Neural cell (in vitro differentiated cells): ENCODE measurements around the gene EFR3B. TPM values are rescaled to one million over a fixed set of nuclear protein-coding genes. Genes with fewer than 3 reads are reported as not detected.
"Not testable (repeated sequence)": the region's sequence is repeated elsewhere in the genome, so short reads cannot be mapped to it uniquely, and the experiment has no call there.

Source experiments
- H2AFZ ChIP-seq: fragments of 200-600, 300-800 bp; sonication (generic), shearing (Covaris generic); 2 replicates; pipeline ENCODE4 v1.6.0; 2014; ENCODE audit warnings: low read depth, mild to moderate bottlenecking, antibody characterized with exemption, low read length, moderate library complexity
- H3F3A ChIP-seq: fragments of 200-600 bp; shearing (Covaris generic); 2 replicates; pipeline ENCODE4 v1.6.1; 2016; ENCODE audit warnings: mild to moderate bottlenecking, moderate library complexity, mixed read lengths, antibody characterized with exemption, low read length; ENCODE audit not compliant: insufficient read depth, poor library complexity, severe bottlenecking
- H3K27ac ChIP-seq: fragments of 200-600, 300-800 bp; sonication (generic), shearing (Covaris generic); 2 replicates; pipeline ENCODE4 v1.5.1; 2014; ENCODE audit warnings: mild to moderate bottlenecking, low read length, moderate library complexity
- H3K27me3 ChIP-seq: fragments of 300-800, 200-600 bp; sonication (generic), shearing (Covaris generic); 2 replicates; pipeline ENCODE4 v1.6.0; 2014; ENCODE audit warnings: mild to moderate bottlenecking, low read depth, low read length, moderate library complexity; ENCODE audit not compliant: insufficient read depth
- H3K36me3 ChIP-seq: fragments of 300-800, 200-600 bp; sonication (generic), shearing (Covaris generic); 2 replicates; pipeline ENCODE4 v1.5.1; 2014; ENCODE audit warnings: mild to moderate bottlenecking, antibody characterized with exemption, low read length, moderate library complexity; ENCODE audit not compliant: insufficient read depth
- H3K4me2 ChIP-seq: fragments of 300-800, 200-600 bp; sonication (generic), shearing (Covaris generic); 2 replicates; pipeline ENCODE4 v1.6.0; 2014; ENCODE audit warnings: mild to moderate bottlenecking, low read length
- H3K4me3 ChIP-seq: fragments of 300-800, 200-600 bp; sonication (generic), shearing (Covaris generic); 2 replicates; pipeline ENCODE4 v1.5.1; 2014; ENCODE audit warnings: mild to moderate bottlenecking, low read length, moderate library complexity
- H3K79me2 ChIP-seq: fragments of 200-600 bp; shearing (Covaris generic); replicated peaks from 2 replicates; pipeline ENCODE4 v1.6.0; 2014; ENCODE audit warnings: mild to moderate bottlenecking, low read length, moderate library complexity; ENCODE audit not compliant: insufficient read depth
- H3K9ac ChIP-seq: fragments of 300-800, 200-600 bp; sonication (generic), shearing (Covaris generic); 2 replicates; pipeline ENCODE4 v1.6.1; 2016; ENCODE audit warnings: mild to moderate bottlenecking, low read length, mixed read lengths
- H3K9me2 ChIP-seq: fragments of 200-600 bp; shearing (Covaris generic); 2 replicates; pipeline ENCODE4 v1.6.1; 2016; ENCODE audit warnings: mild to moderate bottlenecking, low read length, mixed read lengths; ENCODE audit not compliant: insufficient read depth
- H3K9me3 ChIP-seq: fragments of 200-600, 300-800 bp; sonication (generic), shearing (Covaris generic); 2 replicates; pipeline ENCODE4 v1.6.1; 2016; ENCODE audit warnings: mild to moderate bottlenecking, mixed run types, low read length, moderate library complexity, mixed read lengths
- H4K20me1 ChIP-seq: fragments of 200-600 bp; shearing (Covaris generic); 2 replicates; pipeline ENCODE4 v1.6.1; 2016; ENCODE audit warnings: mild to moderate bottlenecking, mixed run types; ENCODE audit not compliant: insufficient read depth
- EP300 ChIP-seq: fragments of 450-650 bp; conservative IDR thresholded peaks from 2 replicates; pipeline ENCODE4 v1.6.1; 2014; ENCODE audit warnings: antibody characterized with exemption, mild to moderate bottlenecking, moderate library complexity; ENCODE audit not compliant: poor library complexity, severe bottlenecking
- EZH2 ChIP-seq: fragments of 200-600, 300-800 bp; shearing (Covaris generic), sonication (generic); IDR thresholded peaks from 2 replicates; pipeline ENCODE4 v1.6.1; 2014; ENCODE audit warnings: antibody characterized with exemption, low read length, borderline replicate concordance, mild to moderate bottlenecking; ENCODE audit not compliant: insufficient read depth, poor library complexity, severe bottlenecking
- MXI1 ChIP-seq: fragments of 450-650 bp; conservative IDR thresholded peaks from 2 replicates; pipeline ENCODE4 v1.6.1; 2014; ENCODE audit warnings: antibody characterized with exemption, mild to moderate bottlenecking; ENCODE audit not compliant: poor library complexity, severe bottlenecking
- POLR2AphosphoS5 ChIP-seq: IDR thresholded peaks from 2 replicates; pipeline ENCODE4 v1.6.1; 2012
- RAD21 ChIP-seq: fragments of 450-650 bp; conservative IDR thresholded peaks from 2 replicates; pipeline ENCODE4 v1.6.1; 2014; ENCODE audit warnings: antibody characterized with exemption, mild to moderate bottlenecking, moderate library complexity
- SMC3 ChIP-seq: fragments of 450-650 bp; conservative IDR thresholded peaks from 2 replicates; pipeline ENCODE4 v1.6.1; 2014; ENCODE audit warnings: antibody characterized with exemption, mild to moderate bottlenecking, moderate library complexity; ENCODE audit not compliant: poor library complexity
- TAF1 ChIP-seq: IDR thresholded peaks from 2 replicates; pipeline ENCODE4 v1.6.1; 2012; ENCODE audit warnings: low read depth
- polyA plus RNA-seq: library from polyadenylated mRNA; depleted of rRNA; stranded (reverse); fragments of >200 nt; gene quantifications from 2 replicates; pipeline ENCODE4 v1.2.3, GENCODE V29; 2014
- TF ChIP-seq, protein P1 (sequence below): IDR thresholded peaks from 2 replicates; pipeline ENCODE4 v1.6.1; 2012; ENCODE audit warnings: borderline replicate concordance
- TF ChIP-seq, protein P2 (sequence below): fragments of 450-650 bp; IDR thresholded peaks from 2 replicates; pipeline ENCODE4 v1.5.1; 2014; ENCODE audit warnings: antibody characterized with exemption, mild to moderate bottlenecking, moderate library complexity; ENCODE audit not compliant: poor library complexity, severe bottlenecking

Gene EFR3B
- polyA plus RNA-seq, 1 donor from 2014 or later, result 29.3 TPM

DNA sequence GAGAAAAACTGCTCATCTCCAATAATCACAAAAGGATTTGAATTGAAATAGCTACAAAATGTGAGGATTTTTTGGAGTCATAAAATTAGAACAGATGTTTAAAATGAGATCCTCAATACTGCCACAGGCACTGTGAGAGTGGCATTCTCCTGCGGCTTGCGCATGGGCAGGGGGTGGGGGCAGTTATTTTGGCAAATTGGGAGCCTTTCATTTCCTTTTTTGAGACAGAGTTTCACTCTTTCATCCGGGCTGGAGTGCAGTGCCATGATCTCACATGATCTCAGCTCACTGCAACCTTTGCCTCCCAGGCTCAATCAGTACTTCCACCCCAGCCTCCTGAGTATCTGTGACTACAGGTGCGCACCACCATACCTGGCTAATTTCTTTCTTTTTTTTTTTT, 84.1 kb downstream of the EFR3B start:
- Histone ChIP-seq H3K4me3 (no peak overlapping the region), H3K36me3 (no peaks in the 10 kb centered on the region), H3K9me3 (no peaks in the 10 kb centered on the region), H3K9ac (no peak overlapping the region), H3F3A (no peaks in the 10 kb centered on the region), H4K20me1 (no peaks in the 10 kb centered on the region), H3K9me2 (no peaks in the 10 kb centered on the region), H2AFZ (no peak overlapping the region), H3K27ac (no peak overlapping the region), H3K27me3 (no peaks in the 10 kb centered on the region), H3K4me2 (no peak overlapping the region), H3K79me2 (no peaks in the 10 kb centered on the region)
- TF ChIP-seq RAD21, result no peak
- TF ChIP-seq, protein P1, sequence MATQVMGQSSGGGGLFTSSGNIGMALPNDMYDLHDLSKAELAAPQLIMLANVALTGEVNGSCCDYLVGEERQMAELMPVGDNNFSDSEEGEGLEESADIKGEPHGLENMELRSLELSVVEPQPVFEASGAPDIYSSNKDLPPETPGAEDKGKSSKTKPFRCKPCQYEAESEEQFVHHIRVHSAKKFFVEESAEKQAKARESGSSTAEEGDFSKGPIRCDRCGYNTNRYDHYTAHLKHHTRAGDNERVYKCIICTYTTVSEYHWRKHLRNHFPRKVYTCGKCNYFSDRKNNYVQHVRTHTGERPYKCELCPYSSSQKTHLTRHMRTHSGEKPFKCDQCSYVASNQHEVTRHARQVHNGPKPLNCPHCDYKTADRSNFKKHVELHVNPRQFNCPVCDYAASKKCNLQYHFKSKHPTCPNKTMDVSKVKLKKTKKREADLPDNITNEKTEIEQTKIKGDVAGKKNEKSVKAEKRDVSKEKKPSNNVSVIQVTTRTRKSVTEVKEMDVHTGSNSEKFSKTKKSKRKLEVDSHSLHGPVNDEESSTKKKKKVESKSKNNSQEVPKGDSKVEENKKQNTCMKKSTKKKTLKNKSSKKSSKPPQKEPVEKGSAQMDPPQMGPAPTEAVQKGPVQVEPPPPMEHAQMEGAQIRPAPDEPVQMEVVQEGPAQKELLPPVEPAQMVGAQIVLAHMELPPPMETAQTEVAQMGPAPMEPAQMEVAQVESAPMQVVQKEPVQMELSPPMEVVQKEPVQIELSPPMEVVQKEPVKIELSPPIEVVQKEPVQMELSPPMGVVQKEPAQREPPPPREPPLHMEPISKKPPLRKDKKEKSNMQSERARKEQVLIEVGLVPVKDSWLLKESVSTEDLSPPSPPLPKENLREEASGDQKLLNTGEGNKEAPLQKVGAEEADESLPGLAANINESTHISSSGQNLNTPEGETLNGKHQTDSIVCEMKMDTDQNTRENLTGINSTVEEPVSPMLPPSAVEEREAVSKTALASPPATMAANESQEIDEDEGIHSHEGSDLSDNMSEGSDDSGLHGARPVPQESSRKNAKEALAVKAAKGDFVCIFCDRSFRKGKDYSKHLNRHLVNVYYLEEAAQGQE, result no peak
- no peak for TF ChIP-seq POLR2AphosphoS5
- TF ChIP-seq EZH2, result no peak
- TF ChIP-seq TAF1, result no peak
- no peak for TF ChIP-seq MXI1
- TF ChIP-seq EP300, result no peak
- TF ChIP-seq, protein P2, sequence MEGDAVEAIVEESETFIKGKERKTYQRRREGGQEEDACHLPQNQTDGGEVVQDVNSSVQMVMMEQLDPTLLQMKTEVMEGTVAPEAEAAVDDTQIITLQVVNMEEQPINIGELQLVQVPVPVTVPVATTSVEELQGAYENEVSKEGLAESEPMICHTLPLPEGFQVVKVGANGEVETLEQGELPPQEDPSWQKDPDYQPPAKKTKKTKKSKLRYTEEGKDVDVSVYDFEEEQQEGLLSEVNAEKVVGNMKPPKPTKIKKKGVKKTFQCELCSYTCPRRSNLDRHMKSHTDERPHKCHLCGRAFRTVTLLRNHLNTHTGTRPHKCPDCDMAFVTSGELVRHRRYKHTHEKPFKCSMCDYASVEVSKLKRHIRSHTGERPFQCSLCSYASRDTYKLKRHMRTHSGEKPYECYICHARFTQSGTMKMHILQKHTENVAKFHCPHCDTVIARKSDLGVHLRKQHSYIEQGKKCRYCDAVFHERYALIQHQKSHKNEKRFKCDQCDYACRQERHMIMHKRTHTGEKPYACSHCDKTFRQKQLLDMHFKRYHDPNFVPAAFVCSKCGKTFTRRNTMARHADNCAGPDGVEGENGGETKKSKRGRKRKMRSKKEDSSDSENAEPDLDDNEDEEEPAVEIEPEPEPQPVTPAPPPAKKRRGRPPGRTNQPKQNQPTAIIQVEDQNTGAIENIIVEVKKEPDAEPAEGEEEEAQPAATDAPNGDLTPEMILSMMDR, result no peak
- no peak for TF ChIP-seq SMC3

DNA sequence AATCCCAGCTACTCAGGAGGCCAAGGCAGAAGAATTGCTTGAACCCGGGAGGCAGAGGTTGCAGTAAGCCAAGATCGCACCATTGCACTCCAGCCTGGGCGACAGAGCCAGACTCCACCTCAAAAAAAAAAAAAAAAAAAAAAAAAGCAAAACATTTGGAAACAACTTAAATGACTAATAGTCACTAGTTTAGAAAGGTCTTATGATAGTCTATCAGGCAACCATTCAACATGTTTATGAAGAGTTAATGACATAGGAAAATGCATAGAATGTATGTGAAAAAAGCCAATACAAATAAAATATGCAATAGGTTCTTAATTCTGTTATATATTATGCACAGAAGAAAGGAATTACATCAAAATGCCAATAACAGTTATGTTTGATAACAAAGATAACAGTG, 85.2 kb downstream of the EFR3B start:
- not testable (repeated sequence) for H3K27ac ChIP-seq, H3K36me3 ChIP-seq, H2AFZ ChIP-seq, H4K20me1 ChIP-seq, H3K27me3 ChIP-seq, H3K4me3 ChIP-seq, H3K9me3 ChIP-seq, H3F3A ChIP-seq, H3K9ac ChIP-seq, H3K4me2 ChIP-seq, H3K9me2 ChIP-seq, H3K79me2 ChIP-seq

DNA sequence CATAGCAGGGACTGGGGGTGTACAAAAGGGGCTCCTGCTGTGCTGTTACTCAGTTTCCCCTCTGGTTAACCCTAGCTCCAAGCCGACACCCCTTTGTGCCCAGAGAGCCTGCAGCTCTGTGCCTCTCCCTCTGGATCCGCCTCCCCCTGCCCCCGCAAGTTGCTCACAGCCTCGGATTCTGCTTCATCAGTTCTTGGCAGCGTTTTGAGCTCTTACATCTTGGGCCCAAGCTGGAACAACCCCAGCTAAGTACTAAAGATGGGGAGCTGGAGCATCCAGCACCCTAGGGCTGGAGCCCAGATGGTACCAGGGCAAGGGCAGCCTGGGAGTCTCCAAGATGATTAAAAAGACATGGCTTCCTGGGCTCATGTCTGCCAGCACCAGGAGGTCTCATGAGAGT, 85.8 kb downstream of the EFR3B start:
- Histone ChIP-seq H3K4me3 (no peak overlapping the region), H3K9me2 (no peaks in the 10 kb centered on the region), H3K79me2 (no peaks in the 10 kb centered on the region), H2AFZ (no peak overlapping the region), H3K27ac (no peak overlapping the region), H3K4me2 (no peak overlapping the region), H3K9ac (no peak overlapping the region), H3K9me3 (no peaks in the 10 kb centered on the region), H3F3A (no peaks in the 10 kb centered on the region), H4K20me1 (no peaks in the 10 kb centered on the region), H3K36me3 (no peaks in the 10 kb centered on the region), H3K27me3 (no peaks in the 10 kb centered on the region)
- TF ChIP-seq POLR2AphosphoS5 (no peak), SMC3 (no peak), EP300 (no peak), EZH2 (no peak), MXI1 (no peak), RAD21 (no peak), TAF1 (no peak)
- TF ChIP-seq, protein P1, result no peak
- TF ChIP-seq, protein P2, result no peak
